Hepatocyte (in vitro differentiated cells): ENCODE results near the gene FGD5.

Experiments used
- EZH2phosphoT487 ChIP-seq: fragments of 200-600 bp; sonication (generic); IDR thresholded peaks from one replicate; pipeline ENCODE4 v1.6.1; 2018; ENCODE audit warnings: antibody characterized with exemption, mild to moderate bottlenecking, low read depth, moderate library complexity; ENCODE audit not compliant: unreplicated experiment, severe bottlenecking
- TF ChIP-seq, protein P1 (sequence below): fragments of 200-600 bp; sonication (generic); IDR thresholded peaks from 2 replicates; pipeline ENCODE4 v1.5.1; 2016; ENCODE audit warnings: antibody characterized with exemption, mild to moderate bottlenecking; ENCODE audit not compliant: poor library complexity

DNA sequence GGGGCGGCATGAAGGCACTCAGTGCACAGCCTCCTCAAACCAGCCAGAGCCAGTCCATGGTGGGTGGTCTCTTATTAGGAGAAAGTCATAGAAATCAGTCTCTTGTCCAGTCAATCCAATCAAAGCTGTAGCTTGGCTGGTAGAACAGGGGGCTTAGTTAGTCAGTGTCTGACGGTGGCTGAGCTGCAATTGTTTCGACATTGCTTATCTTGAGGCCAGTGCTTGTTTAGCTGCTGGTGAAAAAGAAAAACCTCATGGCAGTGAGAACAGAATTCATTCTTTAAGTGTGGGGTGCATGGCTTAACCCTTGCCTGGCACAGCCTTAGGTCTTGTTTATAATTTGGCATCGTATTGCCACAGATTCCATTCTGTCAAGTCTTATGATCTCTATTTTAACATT is 53.9 kb downstream of the FGD5 start:
- no peak for TF ChIP-seq EZH2phosphoT487
- TF ChIP-seq, protein P1, sequence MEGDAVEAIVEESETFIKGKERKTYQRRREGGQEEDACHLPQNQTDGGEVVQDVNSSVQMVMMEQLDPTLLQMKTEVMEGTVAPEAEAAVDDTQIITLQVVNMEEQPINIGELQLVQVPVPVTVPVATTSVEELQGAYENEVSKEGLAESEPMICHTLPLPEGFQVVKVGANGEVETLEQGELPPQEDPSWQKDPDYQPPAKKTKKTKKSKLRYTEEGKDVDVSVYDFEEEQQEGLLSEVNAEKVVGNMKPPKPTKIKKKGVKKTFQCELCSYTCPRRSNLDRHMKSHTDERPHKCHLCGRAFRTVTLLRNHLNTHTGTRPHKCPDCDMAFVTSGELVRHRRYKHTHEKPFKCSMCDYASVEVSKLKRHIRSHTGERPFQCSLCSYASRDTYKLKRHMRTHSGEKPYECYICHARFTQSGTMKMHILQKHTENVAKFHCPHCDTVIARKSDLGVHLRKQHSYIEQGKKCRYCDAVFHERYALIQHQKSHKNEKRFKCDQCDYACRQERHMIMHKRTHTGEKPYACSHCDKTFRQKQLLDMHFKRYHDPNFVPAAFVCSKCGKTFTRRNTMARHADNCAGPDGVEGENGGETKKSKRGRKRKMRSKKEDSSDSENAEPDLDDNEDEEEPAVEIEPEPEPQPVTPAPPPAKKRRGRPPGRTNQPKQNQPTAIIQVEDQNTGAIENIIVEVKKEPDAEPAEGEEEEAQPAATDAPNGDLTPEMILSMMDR, result no peak
